ENCODE results near the gene MRPS24. TPM values are rescaled to one million over a fixed set of nuclear protein-coding genes. Genes with fewer than 3 reads are reported as not detected.

MRPS24 gene
- total RNA-seq, 1 experiment from 2014 or later: 156 TPM

DNA sequence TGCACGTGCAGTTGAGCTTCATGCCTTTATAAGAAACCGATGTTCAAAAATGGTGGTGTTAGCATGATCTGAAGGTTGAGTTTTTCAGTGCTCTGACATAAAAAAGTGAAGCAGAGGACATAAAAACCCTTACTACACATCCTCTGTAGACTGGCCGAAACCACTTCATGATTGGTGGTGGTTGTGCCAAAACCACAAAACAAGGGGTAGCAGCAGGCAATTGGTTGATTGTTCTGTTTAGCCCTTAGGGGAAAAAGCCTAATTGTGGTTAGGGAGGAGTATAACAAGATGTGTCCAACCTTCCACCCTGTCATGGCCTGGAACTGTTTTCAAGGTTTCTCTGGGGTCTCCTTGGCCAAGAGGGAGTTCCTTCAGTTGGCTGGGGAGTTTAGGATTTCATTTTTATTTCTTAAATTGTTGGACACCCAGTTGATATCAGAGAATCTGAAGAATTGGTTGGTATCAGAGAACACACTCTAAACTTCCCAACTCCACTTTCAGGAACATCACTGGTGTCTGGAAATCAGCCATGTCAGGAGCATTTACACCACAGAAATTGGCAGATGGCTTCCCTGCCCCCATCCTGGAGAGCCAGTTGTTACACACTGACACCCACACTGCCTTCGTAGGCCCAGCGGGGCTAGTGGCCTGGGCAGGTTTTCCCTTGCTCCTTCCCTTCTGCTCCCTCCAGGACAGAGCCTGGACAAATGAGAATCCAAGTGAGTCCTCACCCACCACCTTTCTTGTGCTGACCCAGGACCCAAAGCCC is 18.8 kb downstream of the MRPS24 start:
- TF ChIP-seq, protein P1, sequence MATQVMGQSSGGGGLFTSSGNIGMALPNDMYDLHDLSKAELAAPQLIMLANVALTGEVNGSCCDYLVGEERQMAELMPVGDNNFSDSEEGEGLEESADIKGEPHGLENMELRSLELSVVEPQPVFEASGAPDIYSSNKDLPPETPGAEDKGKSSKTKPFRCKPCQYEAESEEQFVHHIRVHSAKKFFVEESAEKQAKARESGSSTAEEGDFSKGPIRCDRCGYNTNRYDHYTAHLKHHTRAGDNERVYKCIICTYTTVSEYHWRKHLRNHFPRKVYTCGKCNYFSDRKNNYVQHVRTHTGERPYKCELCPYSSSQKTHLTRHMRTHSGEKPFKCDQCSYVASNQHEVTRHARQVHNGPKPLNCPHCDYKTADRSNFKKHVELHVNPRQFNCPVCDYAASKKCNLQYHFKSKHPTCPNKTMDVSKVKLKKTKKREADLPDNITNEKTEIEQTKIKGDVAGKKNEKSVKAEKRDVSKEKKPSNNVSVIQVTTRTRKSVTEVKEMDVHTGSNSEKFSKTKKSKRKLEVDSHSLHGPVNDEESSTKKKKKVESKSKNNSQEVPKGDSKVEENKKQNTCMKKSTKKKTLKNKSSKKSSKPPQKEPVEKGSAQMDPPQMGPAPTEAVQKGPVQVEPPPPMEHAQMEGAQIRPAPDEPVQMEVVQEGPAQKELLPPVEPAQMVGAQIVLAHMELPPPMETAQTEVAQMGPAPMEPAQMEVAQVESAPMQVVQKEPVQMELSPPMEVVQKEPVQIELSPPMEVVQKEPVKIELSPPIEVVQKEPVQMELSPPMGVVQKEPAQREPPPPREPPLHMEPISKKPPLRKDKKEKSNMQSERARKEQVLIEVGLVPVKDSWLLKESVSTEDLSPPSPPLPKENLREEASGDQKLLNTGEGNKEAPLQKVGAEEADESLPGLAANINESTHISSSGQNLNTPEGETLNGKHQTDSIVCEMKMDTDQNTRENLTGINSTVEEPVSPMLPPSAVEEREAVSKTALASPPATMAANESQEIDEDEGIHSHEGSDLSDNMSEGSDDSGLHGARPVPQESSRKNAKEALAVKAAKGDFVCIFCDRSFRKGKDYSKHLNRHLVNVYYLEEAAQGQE (IDR thresholded peaks at IDR 0.05; ENCODE audit: low read depth): no peak
- TF ChIP-seq SP1 (IDR thresholded peaks at IDR 0.05; ENCODE audit: low read depth): no peak
- TF ChIP-seq FOSL1 (IDR thresholded peaks at IDR 0.05; ENCODE audit: low read depth): no peak
- no peak for TF ChIP-seq ELF1 (IDR thresholded peaks at IDR 0.05; ENCODE audit: borderline replicate concordance, low read depth)
- no peak for TF ChIP-seq CEBPB (IDR thresholded peaks at IDR 0.05; ENCODE audit: low read depth)
- TF ChIP-seq, protein P2, sequence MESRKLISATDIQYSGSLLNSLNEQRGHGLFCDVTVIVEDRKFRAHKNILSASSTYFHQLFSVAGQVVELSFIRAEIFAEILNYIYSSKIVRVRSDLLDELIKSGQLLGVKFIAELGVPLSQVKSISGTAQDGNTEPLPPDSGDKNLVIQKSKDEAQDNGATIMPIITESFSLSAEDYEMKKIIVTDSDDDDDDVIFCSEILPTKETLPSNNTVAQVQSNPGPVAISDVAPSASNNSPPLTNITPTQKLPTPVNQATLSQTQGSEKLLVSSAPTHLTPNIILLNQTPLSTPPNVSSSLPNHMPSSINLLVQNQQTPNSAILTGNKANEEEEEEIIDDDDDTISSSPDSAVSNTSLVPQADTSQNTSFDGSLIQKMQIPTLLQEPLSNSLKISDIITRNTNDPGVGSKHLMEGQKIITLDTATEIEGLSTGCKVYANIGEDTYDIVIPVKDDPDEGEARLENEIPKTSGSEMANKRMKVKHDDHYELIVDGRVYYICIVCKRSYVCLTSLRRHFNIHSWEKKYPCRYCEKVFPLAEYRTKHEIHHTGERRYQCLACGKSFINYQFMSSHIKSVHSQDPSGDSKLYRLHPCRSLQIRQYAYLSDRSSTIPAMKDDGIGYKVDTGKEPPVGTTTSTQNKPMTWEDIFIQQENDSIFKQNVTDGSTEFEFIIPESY (IDR thresholded peaks at IDR 0.05; ENCODE audit: extremely low read depth, insufficient replicate concordance, low read length): no peak
- no peak for TF ChIP-seq CBX3 (IDR thresholded peaks at IDR 0.05; ENCODE audit: low read depth)
- TF ChIP-seq RAD21 (IDR thresholded peaks at IDR 0.05; ENCODE audit: low read depth): no peak
- no peak for TF ChIP-seq EZH2phosphoT487 (IDR thresholded peaks at IDR 0.05; ENCODE audit: borderline replicate concordance)
- no peak for TF ChIP-seq EZH2 (IDR thresholded peaks at IDR 0.05)
- no peak for TF ChIP-seq JUND (IDR thresholded peaks at IDR 0.05)
- TF ChIP-seq, protein P3, sequence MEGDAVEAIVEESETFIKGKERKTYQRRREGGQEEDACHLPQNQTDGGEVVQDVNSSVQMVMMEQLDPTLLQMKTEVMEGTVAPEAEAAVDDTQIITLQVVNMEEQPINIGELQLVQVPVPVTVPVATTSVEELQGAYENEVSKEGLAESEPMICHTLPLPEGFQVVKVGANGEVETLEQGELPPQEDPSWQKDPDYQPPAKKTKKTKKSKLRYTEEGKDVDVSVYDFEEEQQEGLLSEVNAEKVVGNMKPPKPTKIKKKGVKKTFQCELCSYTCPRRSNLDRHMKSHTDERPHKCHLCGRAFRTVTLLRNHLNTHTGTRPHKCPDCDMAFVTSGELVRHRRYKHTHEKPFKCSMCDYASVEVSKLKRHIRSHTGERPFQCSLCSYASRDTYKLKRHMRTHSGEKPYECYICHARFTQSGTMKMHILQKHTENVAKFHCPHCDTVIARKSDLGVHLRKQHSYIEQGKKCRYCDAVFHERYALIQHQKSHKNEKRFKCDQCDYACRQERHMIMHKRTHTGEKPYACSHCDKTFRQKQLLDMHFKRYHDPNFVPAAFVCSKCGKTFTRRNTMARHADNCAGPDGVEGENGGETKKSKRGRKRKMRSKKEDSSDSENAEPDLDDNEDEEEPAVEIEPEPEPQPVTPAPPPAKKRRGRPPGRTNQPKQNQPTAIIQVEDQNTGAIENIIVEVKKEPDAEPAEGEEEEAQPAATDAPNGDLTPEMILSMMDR (IDR thresholded peaks at IDR 0.05 in 2 of 3, conservative IDR thresholded peaks at IDR 0.05 in 1 of 3; ENCODE audit: borderline replicate concordance in 1 of 3, insufficient read depth in 1 of 3, low read depth in 2 of 3, low read length in 2 of 3): no peak
- TF ChIP-seq, protein P4, sequence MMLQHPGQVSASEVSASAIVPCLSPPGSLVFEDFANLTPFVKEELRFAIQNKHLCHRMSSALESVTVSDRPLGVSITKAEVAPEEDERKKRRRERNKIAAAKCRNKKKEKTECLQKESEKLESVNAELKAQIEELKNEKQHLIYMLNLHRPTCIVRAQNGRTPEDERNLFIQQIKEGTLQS (IDR thresholded peaks at IDR 0.05): no peak
- TF ChIP-seq POLR2AphosphoS5 (IDR thresholded peaks at IDR 0.05; ENCODE audit: low read depth, low read length): no peak
- TF ChIP-seq ZFX (IDR thresholded peaks at IDR 0.05): no peak
- no peak for TF ChIP-seq TCF7L2 (IDR thresholded peaks at IDR 0.05; ENCODE audit: borderline replicate concordance, extremely low read depth, insufficient read depth, insufficient read length)
- TF ChIP-seq, protein P5, sequence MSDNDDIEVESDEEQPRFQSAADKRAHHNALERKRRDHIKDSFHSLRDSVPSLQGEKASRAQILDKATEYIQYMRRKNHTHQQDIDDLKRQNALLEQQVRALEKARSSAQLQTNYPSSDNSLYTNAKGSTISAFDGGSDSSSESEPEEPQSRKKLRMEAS (IDR thresholded peaks at IDR 0.05): no peak
- no peak for TF ChIP-seq SIN3A (IDR thresholded peaks at IDR 0.05; ENCODE audit: low read depth)
- TF ChIP-seq YY1 (IDR thresholded peaks at IDR 0.05; ENCODE audit: extremely low read depth, insufficient replicate concordance, low read depth, low read length): no peak
- TF ChIP-seq SRF (IDR thresholded peaks at IDR 0.05; ENCODE audit: low read depth): no peak
- H2AFZ ChIP-seq (ENCODE audit: low read depth, low read length, poor library complexity, severe bottlenecking): no peak overlapping the region
- no peak overlapping the region for H3K27ac ChIP-seq (ENCODE audit: low read depth, low read length)
- H3K36me3 ChIP-seq (ENCODE audit: control insufficient read depth in 1 of 2, insufficient read depth in 2 of 2, low read length in 2 of 2): no peaks in the 10 kb centered on the region
- ChIA-PET POLR2A (no interaction called here), RAD21 (ENCODE audit: low non-redundant PET in 1 of 2, low total read pairs in 2 of 2, uncharacterized antibody in 2 of 2, unreplicated experiment in 2 of 2) (no interaction called here), CTCF (interaction anchor here (1.0 kb wide), 1 partner anchor 12 kb away, joined by 3 read pairs; no protein-coding TSS in a partner anchor)
- DNase-seq (ENCODE audit: low read depth, low spot score) (no peak), ATAC-seq (no peak)
- intact Hi-C loops (cut with micrococcal nuclease): no loop called here
- no peaks in the 10 kb centered on the region for H3K27me3 ChIP-seq (ENCODE audit: insufficient read depth, low read length)
- no peak overlapping the region for H3K4me3 ChIP-seq (replicated peaks in 1 of 2; ENCODE audit: low read depth in 1 of 2, low read length in 2 of 2)
- no peak overlapping the region for H3K4me2 ChIP-seq (ENCODE audit: low read length)
- H3K9me2 ChIP-seq (ENCODE audit: insufficient read depth): no peaks in the 10 kb centered on the region
- H3K79me2 ChIP-seq (ENCODE audit: insufficient read depth, low read length): no peaks in the 10 kb centered on the region
- no peaks in the 10 kb centered on the region for H4K20me1 ChIP-seq (ENCODE audit: insufficient read depth)
- H3K9ac ChIP-seq (ENCODE audit: low read length): no peak overlapping the region
- no peaks in the 10 kb centered on the region for H3K4me1 ChIP-seq (ENCODE audit: control insufficient read depth in 1 of 2, insufficient read depth in 2 of 2, low read length in 2 of 2)
- no peaks in the 10 kb centered on the region for H3K9me3 ChIP-seq (ENCODE audit: control insufficient read depth in 1 of 2, insufficient read depth in 1 of 2, low read depth in 1 of 2, low read length in 2 of 2)
- no TSS peak for BruUV-seq (replicated peaks)
